Uterus (tissue), 2 donors: ENCODE data around the gene MAPK11.

ENCODE experiments used
- CTCF ChIP-seq, 4 experiments: fragments of 200-600 bp in 2 of 4; fragments of 450-650 bp in 2 of 4; sonication (generic) in 2 of 4; IDR thresholded peaks; one replicate each; pipeline ENCODE4 v1.5.1; 2016 to 2019; ENCODE audit warnings: antibody characterized with exemption in 4 of 4, mild to moderate bottlenecking in 2 of 4, moderate library complexity in 1 of 4
- POLR2A ChIP-seq, 2 donors: fragments of 450-650 bp; IDR thresholded peaks; one replicate each; pipeline ENCODE4 v1.6.1; 2016; ENCODE audit warnings: antibody characterized with exemption in 2 of 2, mild to moderate bottlenecking in 1 of 2, moderate library complexity in 1 of 2

- TF ChIP-seq CTCF (IDR thresholded peaks at IDR 0.05) (no peak), POLR2A (IDR thresholded peaks at IDR 0.05) (no peak)
Measured at GRCh38 chr22:50257041-50257440, 13.1 kb downstream of the MAPK11 start.
